Subcutaneous abdominal adipose tissue (tissue), 5 donors: ENCODE data around the gene DIPK2A.
A peak's percentile ranks its signal among the peaks of the same experiment; 100 is the strongest.

ENCODE experiments used
- H3K27ac ChIP-seq: one replicate; pipeline ENCODE4 v1.7.0; 2013; ENCODE audit warnings: low read depth, mild to moderate bottlenecking, inconsistent platforms, low read length, moderate library complexity
- H3K27me3 ChIP-seq, 5 donors: one replicate each; pipeline ENCODE4 v1.7.0; 2013; ENCODE audit warnings: low read length in 5 of 5, inconsistent platforms in 1 of 5; ENCODE audit not compliant: control insufficient read depth in 5 of 5, insufficient read depth in 4 of 5
- H3K36me3 ChIP-seq, 5 donors: one replicate each; pipeline ENCODE4 v1.7.0; 2013; ENCODE audit warnings: low read length in 5 of 5; ENCODE audit not compliant: control insufficient read depth in 5 of 5, insufficient read depth in 5 of 5
- H3K4me1 ChIP-seq, 5 donors: one replicate each; pipeline ENCODE4 v1.7.0; 2013; ENCODE audit warnings: low read length in 5 of 5, mild to moderate bottlenecking in 3 of 5, moderate library complexity in 1 of 5; ENCODE audit not compliant: control insufficient read depth in 5 of 5, insufficient read depth in 5 of 5
- H3K4me3 ChIP-seq, 5 donors: one replicate each; pipeline ENCODE4 v1.7.0; 2013; ENCODE audit warnings: low read length in 5 of 5, low read depth in 1 of 5
- H3K9ac ChIP-seq, 5 donors: one replicate each; pipeline ENCODE4 v1.7.0; 2013; ENCODE audit warnings: low read length in 5 of 5, mild to moderate bottlenecking in 4 of 5, moderate library complexity in 3 of 5
- H3K9me3 ChIP-seq, 5 donors: one replicate each; pipeline ENCODE4 v1.7.0; 2013; ENCODE audit warnings: low read length in 5 of 5; ENCODE audit not compliant: control insufficient read depth in 5 of 5
- donor health status: healthy.
- donor health status: healthy.
- donor health status: healthy.
- donor health status: healthy.
- donor health status: healthy.

The DIPK2A gene

GRCh38 chr3:143974271-143975238 lies 2.9 kb downstream of the DIPK2A start:
- Histone ChIP-seq H3K27me3 (no peaks in the 10 kb centered on the region), H3K4me1 (peaks cover 0 to 42% (median 38%) of the 10 kb centered on the region in 5 donors), H3K36me3 (no peaks in the 10 kb centered on the region), H3K9ac (peak overlapping the region in 3 of 5 donors; percentile 1 to 86 (median 81)), H3K9me3 (no peaks in the 10 kb centered on the region), H3K27ac (no peak overlapping the region), H3K4me3 (peak overlapping the region in 4 of 5 donors; percentile 88 to 96 (median 95))

- peaks cover 0 to 39% (median 39%) of the 10 kb centered on the region in 5 donors for H3K4me1 ChIP-seq
These were observed 4.0 kb downstream of the DIPK2A start for GRCh38 chr3:143975554-143976152.

GRCh38 chr3:143977341-143978262 lies 6.0 kb downstream of the DIPK2A start:
- H3K9me3 ChIP-seq, result no peaks in the 10 kb centered on the region
- peak overlapping the region in 4 of 5 donors; percentile 10 to 59 (median 40) for H3K9ac ChIP-seq
- H3K27me3 ChIP-seq, result no peaks in the 10 kb centered on the region
- peak overlapping the region in 3 of 5 donors; percentile 7 to 37 (median 24) for H3K4me3 ChIP-seq
- no peaks in the 10 kb centered on the region for H3K36me3 ChIP-seq
- H3K4me1 ChIP-seq, result peaks cover 0 to 37% (median 31%) of the 10 kb centered on the region in 5 donors
- H3K27ac ChIP-seq, result peak overlapping the region; percentile 14

More at GRCh38 chr3:143975554-143976152, 4.0 kb downstream of the DIPK2A start:
- Histone ChIP-seq H3K9me3 (no peaks in the 10 kb centered on the region), H3K4me3 (no peak overlapping the region), H3K9ac (peak overlapping the region in 1 of 5 donors; percentile 44), H3K27ac (no peak overlapping the region), H3K27me3 (no peaks in the 10 kb centered on the region), H3K36me3 (no peaks in the 10 kb centered on the region)

- Histone ChIP-seq H3K27me3 (no peaks in the 10 kb centered on the region), H3K4me1 (peaks cover 0 to 37% (median 24%) of the 10 kb centered on the region in 5 donors), H3K9ac (no peak overlapping the region), H3K4me3 (no peak overlapping the region), H3K9me3 (no peaks in the 10 kb centered on the region), H3K27ac (no peak overlapping the region), H3K36me3 (no peaks in the 10 kb centered on the region)
These were observed 6.6 kb downstream of the DIPK2A start for GRCh38 chr3:143978263-143978631.

GRCh38 chr3:143979041-143979440 lies 7.4 kb downstream of the DIPK2A start:
- Histone ChIP-seq H3K4me3 (no peak overlapping the region), H3K36me3 (no peaks in the 10 kb centered on the region), H3K27me3 (no peaks in the 10 kb centered on the region), H3K27ac (no peak overlapping the region), H3K4me1 (peaks cover 0 to 31% (median 19%) of the 10 kb centered on the region in 5 donors), H3K9ac (no peak overlapping the region), H3K9me3 (no peaks in the 10 kb centered on the region)

- Histone ChIP-seq H3K9me3 (no peaks in the 10 kb centered on the region), H3K36me3 (no peaks in the 10 kb centered on the region), H3K9ac (no peak overlapping the region), H3K27me3 (no peaks in the 10 kb centered on the region), H3K4me3 (no peak overlapping the region), H3K27ac (no peak overlapping the region), H3K4me1 (peaks cover 0 to 31% (median 16%) of the 10 kb centered on the region in 5 donors)
These were observed 8.2 kb downstream of the DIPK2A start for GRCh38 chr3:143979813-143980212.

- Histone ChIP-seq H3K4me3 (no peak overlapping the region), H3K9me3 (no peaks in the 10 kb centered on the region), H3K9ac (no peak overlapping the region), H3K4me1 (peaks cover 0 to 10% (median 3%) of the 10 kb centered on the region in 5 donors), H3K36me3 (peaks cover 0 to 7% (median 5%) of the 10 kb centered on the region in 5 donors), H3K27me3 (no peaks in the 10 kb centered on the region), H3K27ac (no peak overlapping the region)
These were observed 16.7 kb downstream of the DIPK2A start for GRCh38 chr3:143988306-143988705.

- Histone ChIP-seq H3K9ac (no peak overlapping the region), H3K9me3 (no peaks in the 10 kb centered on the region), H3K4me1 (peaks cover 0 to 6% (median 0%) of the 10 kb centered on the region in 5 donors), H3K36me3 (peaks cover 3 to 7% (median 5%) of the 10 kb centered on the region in 5 donors), H3K4me3 (no peak overlapping the region), H3K27ac (no peak overlapping the region), H3K27me3 (no peaks in the 10 kb centered on the region)
These were observed 17.8 kb downstream of the DIPK2A start for GRCh38 chr3:143989461-143989860.

GRCh38 chr3:143991713-143992112 lies 20.1 kb downstream of the DIPK2A start:
- no peaks in the 10 kb centered on the region for H3K9me3 ChIP-seq
- H3K36me3 ChIP-seq, result peaks cover 3 to 7% (median 5%) of the 10 kb centered on the region in 5 donors
- no peak overlapping the region for H3K4me3 ChIP-seq
- H3K4me1 ChIP-seq, result no peaks in the 10 kb centered on the region
- no peak overlapping the region for H3K27ac ChIP-seq
- no peaks in the 10 kb centered on the region for H3K27me3 ChIP-seq
- H3K9ac ChIP-seq, result no peak overlapping the region
